ENCODE results near the gene DOK4. TPM values are rescaled to one million over a fixed set of nuclear protein-coding genes. Genes with fewer than 3 reads are reported as not detected.

The DOK4 gene
- total and polyA plus RNA-seq, 2 of the 8 experiments (the other 6 are each of a cell fraction or from before 2014, with no cell fraction given), result 24.0 to 28.9 TPM

DNA sequence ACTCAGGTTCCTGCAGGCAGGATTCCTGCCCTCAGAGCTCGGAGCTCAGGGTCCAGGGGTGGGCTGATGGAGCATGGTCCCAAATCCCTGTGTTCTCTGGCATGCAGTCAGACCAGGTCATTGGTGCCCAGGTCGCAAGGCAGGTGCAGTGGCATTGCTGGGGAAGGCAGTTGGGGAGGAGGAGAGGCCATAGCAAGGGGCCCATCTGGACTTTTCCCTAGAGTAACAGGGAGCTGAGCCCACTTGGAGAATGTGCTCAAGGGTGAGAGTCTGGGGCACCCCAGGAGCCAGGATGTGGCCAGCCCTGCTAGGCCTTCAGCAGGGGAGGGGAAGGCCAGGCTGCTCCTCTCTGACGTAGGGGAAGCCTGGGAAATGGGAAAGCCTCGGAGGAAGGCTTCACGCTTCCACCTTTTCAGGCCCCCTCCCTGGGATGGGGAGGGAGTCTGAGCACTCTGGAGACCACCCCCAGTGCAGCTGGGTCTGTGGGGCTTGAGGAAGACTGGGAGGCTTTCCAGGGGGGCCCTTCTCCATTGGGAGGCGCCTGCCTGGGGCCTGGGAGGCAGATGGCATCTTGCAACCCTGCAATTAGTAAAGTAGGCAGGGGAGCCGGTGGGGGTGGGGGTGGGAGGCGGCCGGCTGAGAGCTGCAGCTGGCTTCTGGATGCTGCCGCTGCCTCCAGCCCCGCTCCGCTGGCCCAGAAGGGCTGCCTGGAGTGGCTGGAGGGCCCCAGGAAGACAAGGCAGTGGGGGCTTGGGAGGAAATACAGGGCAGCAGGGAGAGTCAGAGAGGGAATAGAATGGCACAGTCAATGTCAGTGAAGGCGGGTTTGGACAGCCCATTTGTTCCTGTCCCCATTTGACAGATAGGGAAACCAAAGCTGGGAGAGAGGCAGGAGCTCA is 21.1 kb upstream of the DOK4 start:
- Histone ChIP-seq H3K79me2 (ENCODE audit: control insufficient read depth in 1 of 2, insufficient read depth in 2 of 2, low read length in 2 of 2) (no peaks in the 10 kb centered on the region), H3K56ac (replicated peaks; ENCODE audit: insufficient read length, low read depth, low read length) (peak overlapping the region; percentile 18), H3K27ac (ENCODE audit: low read depth, low read length) (no peak overlapping the region), H2AFZ (ENCODE audit: low read length) (peak overlapping the region; percentile 73), H2BK20ac (ENCODE audit: low read length) (no peak overlapping the region), H3K4ac (replicated peaks; ENCODE audit: insufficient read length, low read depth, low read length) (no peak overlapping the region), H3K4me1 (replicated peaks in 1 of 4; ENCODE audit: control insufficient read depth in 3 of 4, insufficient read depth in 4 of 4, low read length in 3 of 4) (peaks cover 0 to 17% (median 7%) of the 10 kb centered on the region in 4 experiments; a peak in 6 of 7 replicates), H4K91ac (replicated peaks; ENCODE audit: insufficient read length, low read length) (no peak overlapping the region), H3K79me1 (ENCODE audit: low read depth, low read length) (no peaks in the 10 kb centered on the region; the same call in 1 of the 2 replicates), H3K23ac (ENCODE audit: insufficient read length) (no peak overlapping the region), H2BK15ac (ENCODE audit: low read length) (peak overlapping the region; percentile 65), H3K23me2 (ENCODE audit: low read depth, low read length) (peaks cover 2% of the 10 kb centered on the region; the same call in 1 of the 2 replicates), H2AK5ac (ENCODE audit: low read depth, low read length) (no peak overlapping the region), H4K8ac (ENCODE audit: extremely low read depth, insufficient read depth, low read length) (no peak overlapping the region), H3K9ac (replicated peaks in 1 of 4; ENCODE audit: extremely low read depth in 1 of 4, low read depth in 3 of 4, low read length in 3 of 4) (no peak overlapping the region), H2BK5ac (ENCODE audit: low read depth, low read length) (no peak overlapping the region), H3K4me3 (ENCODE audit: extremely low read depth in 1 of 4, insufficient read depth in 2 of 4, low read depth in 3 of 4, low read length in 4 of 4) (no peak overlapping the region), H2BK120ac (replicated peaks; ENCODE audit: low read depth, low read length) (no peak overlapping the region), H3K14ac (ENCODE audit: insufficient read length) (no peak overlapping the region), H3K9me3 (ENCODE audit: insufficient read depth in 2 of 2, low read depth in 1 of 2, low read length in 1 of 2) (no peaks in the 10 kb centered on the region), H3K4me2 (ENCODE audit: insufficient read depth in 1 of 2, low read depth in 2 of 2, low read length in 2 of 2) (no peak overlapping the region; a peak in 1 of 4 replicates), H4K5ac (ENCODE audit: insufficient read length, low read depth, low read length) (no peak overlapping the region), H3K27me3 (replicated peaks in 1 of 4; ENCODE audit: control insufficient read depth in 3 of 4, extremely low read depth in 1 of 4, insufficient read depth in 3 of 4, low read length in 3 of 4) (no peaks in the 10 kb centered on the region), H3K18ac (ENCODE audit: extremely low read depth, low read length) (no peak overlapping the region; the same call in 1 of the 2 replicates), H4K20me1 (replicated peaks in 1 of 2; ENCODE audit: control insufficient read depth in 1 of 2, insufficient read depth in 2 of 2, low read length in 2 of 2) (no peaks in the 10 kb centered on the region), H2BK12ac (ENCODE audit: low read depth, low read length) (peak overlapping the region; percentile 50; the same call in 1 of the 2 replicates), H3K36me3 (ENCODE audit: control insufficient read depth in 2 of 4, insufficient read depth in 4 of 4, low read length in 3 of 4) (no peaks in the 10 kb centered on the region)
- POLR2A ChIA-PET (ENCODE audit: partially characterized antibody), result interaction anchor here (1.0 to 1.9 kb wide), 5 partner anchors 10 to 45 kb away, joined by 3 to 5 read pairs (median 5); partner anchors contain the start of gene POLR2C
- DNase-seq (ENCODE audit: low read depth in 1 of 2, low spot score in 2 of 2), result no peak
- whole genome bisulfite sequencing, 2 experiments (ENCODE audit: extremely low coverage in 1 of 2, insufficient coverage in 1 of 2, insufficient read length in 1 of 2, insufficient replicate concordance in 2 of 2, low coverage in 1 of 2, low lambda C conversion rate in 2 of 2, missing lambda C conversion rate in 1 of 2), result 61% methylated on average over 10 of the region's 13 CpGs; no CpG with 5 or more reads in 1 of the 2 experiments
- FAIRE-seq, result no peak
- CTCF ChIA-PET (ENCODE audit: partially characterized antibody), result interaction anchor here (0.9 to 8.8 kb wide), 5 partner anchors 11 to 45 kb away, joined by 3 to 89 read pairs (median 4); partner anchors contain the start of gene POLR2C
- TF ChIP-seq RNF2 (IDR thresholded peaks at IDR 0.05; ENCODE audit: borderline replicate concordance, low read depth, low read length, missing control alignments, poor library complexity, severe bottlenecking), result no peak
- TF ChIP-seq EGR1 (IDR thresholded peaks at IDR 0.05; ENCODE audit: borderline replicate concordance, low read depth, low read length), result no peak
- no peak for TF ChIP-seq SP4 (IDR thresholded peaks at IDR 0.05; ENCODE audit: low read length)
- TF ChIP-seq JUND (IDR thresholded peaks at IDR 0.05; ENCODE audit: low read length), result no peak
- TF ChIP-seq SIRT6 (IDR thresholded peaks at IDR 0.05; ENCODE audit: low read length), result no peak
- TF ChIP-seq, protein P1, sequence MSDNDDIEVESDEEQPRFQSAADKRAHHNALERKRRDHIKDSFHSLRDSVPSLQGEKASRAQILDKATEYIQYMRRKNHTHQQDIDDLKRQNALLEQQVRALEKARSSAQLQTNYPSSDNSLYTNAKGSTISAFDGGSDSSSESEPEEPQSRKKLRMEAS (IDR thresholded peaks at IDR 0.05), result no peak
- TF ChIP-seq CREB1 (IDR thresholded peaks at IDR 0.05), result no peak
- TF ChIP-seq, protein P2, sequence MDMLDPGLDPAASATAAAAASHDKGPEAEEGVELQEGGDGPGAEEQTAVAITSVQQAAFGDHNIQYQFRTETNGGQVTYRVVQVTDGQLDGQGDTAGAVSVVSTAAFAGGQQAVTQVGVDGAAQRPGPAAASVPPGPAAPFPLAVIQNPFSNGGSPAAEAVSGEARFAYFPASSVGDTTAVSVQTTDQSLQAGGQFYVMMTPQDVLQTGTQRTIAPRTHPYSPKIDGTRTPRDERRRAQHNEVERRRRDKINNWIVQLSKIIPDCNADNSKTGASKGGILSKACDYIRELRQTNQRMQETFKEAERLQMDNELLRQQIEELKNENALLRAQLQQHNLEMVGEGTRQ (IDR thresholded peaks at IDR 0.05; ENCODE audit: low read length), result no peak
- no peak for TF ChIP-seq SIX5 (IDR thresholded peaks at IDR 0.05; ENCODE audit: low read depth, low read length)
- TF ChIP-seq GTF2F1 (IDR thresholded peaks at IDR 0.05; ENCODE audit: borderline replicate concordance, low read depth, low read length), result no peak

All from H1 (cell line).